ENCODE results near the gene XCL2.
"Not testable (repeated sequence)": the region's sequence is repeated elsewhere in the genome, so short reads cannot be mapped to it uniquely, and the experiment has no call there.

Gene XCL2

GRCh38 chr1:168551688-168552087, 7.9 kb upstream of the XCL2 start:
- no peak for TF ChIP-seq CTCF (IDR thresholded peaks at IDR 0.05; ENCODE audit: control extremely low read depth, extremely low read depth, low read depth, missing control alignments)
- ChIA-PET POLR2A (no interaction called here), CTCF (interaction anchor here (0.9 to 1.6 kb wide), 3 partner anchors 17 to 797 kb away, joined by 4 to 5 read pairs (median 5); no protein-coding TSS in a partner anchor)
- no peak for DNase-seq (ENCODE audit: extremely low spot score)

- CTCF ChIA-PET = interaction anchor here (1.6 kb wide), 1 partner anchor 16 kb away, joined by 5 read pairs; no protein-coding TSS in a partner anchor
- POLR2A ChIA-PET = no interaction called here
- DNase-seq (ENCODE audit: extremely low spot score) = no peak
- no peak for TF ChIP-seq CTCF (IDR thresholded peaks at IDR 0.05; ENCODE audit: control extremely low read depth, extremely low read depth, low read depth, missing control alignments)
Observed at GRCh38 chr1:168550971-168551370, 7.2 kb upstream of the XCL2 start.

- POLR2A ChIA-PET; CTCF ChIA-PET; DNase-seq (ENCODE audit: extremely low spot score): not testable (repeated sequence)
Observed at GRCh38 chr1:168546553-168546895, 2.7 kb upstream of the XCL2 start.

GRCh38 chr1:168545678-168546552, 2.1 kb upstream of the XCL2 start:
- TF ChIP-seq CTCF (IDR thresholded peaks at IDR 0.05; ENCODE audit: control extremely low read depth, extremely low read depth, low read depth, missing control alignments) = peak; percentile 9
- POLR2A ChIA-PET; DNase-seq (ENCODE audit: extremely low spot score); CTCF ChIA-PET: not testable (repeated sequence)

GRCh38 chr1:168542978-168543377, 819 bp downstream of the XCL2 start:
- POLR2A ChIA-PET; DNase-seq (ENCODE audit: extremely low spot score): not testable (repeated sequence)
- CTCF ChIA-PET = interaction anchor here (1.0 kb wide), 1 partner anchor 16 kb away, joined by 3 read pairs; no protein-coding TSS in a partner anchor

GRCh38 chr1:168540798-168541197, 3.0 kb downstream of the XCL2 start:
- POLR2A ChIA-PET, CTCF ChIA-PET: not testable (repeated sequence)

GRCh38 chr1:168535536-168535935, 8.3 kb downstream of the XCL2 start:
- ChIA-PET POLR2A (no interaction called here), CTCF (interaction anchor here (0.8 to 1.8 kb wide), 6 partner anchors 15 to 89 kb away, joined by 3 to 6 read pairs (median 4); no protein-coding TSS in a partner anchor)

More at GRCh38 chr1:168540798-168541197, 3.0 kb downstream of the XCL2 start:
- not testable (repeated sequence) for DNase-seq (ENCODE audit: extremely low spot score)

More at GRCh38 chr1:168535536-168535935, 8.3 kb downstream of the XCL2 start:
- TF ChIP-seq CTCF (IDR thresholded peaks at IDR 0.05; ENCODE audit: control extremely low read depth, extremely low read depth, low read depth, missing control alignments) = no peak
- DNase-seq (ENCODE audit: extremely low spot score) = peak; percentile 17
